Fibroblast of the aortic adventitia (primary cell): ENCODE data around the gene ZSWIM8. TPM values are rescaled to one million over a fixed set of nuclear protein-coding genes. Genes with fewer than 3 reads are reported as not detected.
A peak's percentile ranks its signal among the peaks of the same experiment; 100 is the strongest.

Experiments used
- DNase-seq: peaks from one replicate; pipeline ENCODE4 v3.0.0-alpha.2; 2010; ENCODE audit warnings: low read depth
- H3K4me3 ChIP-seq: 2 replicates; pipeline ENCODE4 v1.5.1; 2011; ENCODE audit warnings: low read depth, mild to moderate bottlenecking, control low read depth, low read length, moderate library complexity
- CTCF ChIP-seq: IDR thresholded peaks from 2 replicates; pipeline ENCODE4 v1.5.1; 2011; ENCODE audit warnings: mild to moderate bottlenecking, low read length, control low read depth, inconsistent platforms; ENCODE audit not compliant: insufficient read depth
- total RNA-seq: library from RNA; depleted of rRNA; stranded (reverse); fragments of >200 nt; gene quantifications from 2 replicates; pipeline ENCODE4 v1.2.3, GENCODE V29; 2012; ENCODE audit warnings: low replicate concordance

The ZSWIM8 gene
- total RNA-seq, 1 donor: 48.9 TPM

GRCh38 chr10:73838008-73838567 lies 52.7 kb downstream of the ZSWIM8 start:
- no peak for TF ChIP-seq CTCF
- no peak for DNase-seq
- no peak overlapping the region for H3K4me3 ChIP-seq

- no peak for TF ChIP-seq CTCF
- no peak overlapping the region for H3K4me3 ChIP-seq
- DNase-seq: peak; percentile 44
Measured at GRCh38 chr10:73838827-73839226, 53.4 kb downstream of the ZSWIM8 start.

GRCh38 chr10:73839276-73839966 lies 54.0 kb downstream of the ZSWIM8 start:
- no peak for DNase-seq
- no peak for TF ChIP-seq CTCF
- H3K4me3 ChIP-seq: no peak overlapping the region

GRCh38 chr10:73840056-73840402 lies 54.6 kb downstream of the ZSWIM8 start:
- DNase-seq: no peak
- no peak overlapping the region for H3K4me3 ChIP-seq
- no peak for TF ChIP-seq CTCF

GRCh38 chr10:73840403-73841060 lies 55.1 kb downstream of the ZSWIM8 start:
- DNase-seq: no peak
- no peak for TF ChIP-seq CTCF
- H3K4me3 ChIP-seq: no peak overlapping the region

GRCh38 chr10:73841061-73841421 lies 55.6 kb downstream of the ZSWIM8 start:
- no peak for TF ChIP-seq CTCF
- no peak for DNase-seq
- no peak overlapping the region for H3K4me3 ChIP-seq
